Panc1 (cell line): ENCODE measurements around the gene ZMAT5.

Experiments used
- POLR2AphosphoS5 ChIP-seq: IDR thresholded peaks from 2 replicates; pipeline ENCODE4 v1.6.1; 2012; ENCODE audit warnings: mild to moderate bottlenecking, low read depth, low read length, moderate library complexity
- TF ChIP-seq, protein P1 (sequence below): fragments of 450-650 bp; IDR thresholded peaks from 2 replicates; pipeline ENCODE4 v1.5.1; 2017; ENCODE audit warnings: mild to moderate bottlenecking

DNA sequence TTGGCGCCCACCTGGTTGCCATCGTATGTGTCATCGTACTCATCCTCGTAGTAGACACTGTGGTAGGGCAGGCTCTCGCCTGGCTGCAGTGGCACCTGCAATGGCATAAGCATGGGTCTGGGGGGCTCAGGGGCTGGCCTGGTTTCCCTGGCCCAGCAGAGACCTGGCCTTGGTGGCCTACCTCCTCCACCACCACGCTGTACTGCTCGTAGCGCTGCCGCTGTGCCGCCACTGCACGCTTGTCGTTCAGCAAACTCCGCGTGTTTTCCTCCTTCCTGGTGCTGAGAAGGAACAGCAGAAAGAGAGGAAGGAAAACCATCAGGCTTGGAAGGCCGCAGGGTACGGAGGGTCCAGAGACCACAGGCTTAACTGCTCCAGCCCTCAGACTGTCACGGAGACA, 26.6 kb upstream of the ZMAT5 start:
- TF ChIP-seq, protein P1, sequence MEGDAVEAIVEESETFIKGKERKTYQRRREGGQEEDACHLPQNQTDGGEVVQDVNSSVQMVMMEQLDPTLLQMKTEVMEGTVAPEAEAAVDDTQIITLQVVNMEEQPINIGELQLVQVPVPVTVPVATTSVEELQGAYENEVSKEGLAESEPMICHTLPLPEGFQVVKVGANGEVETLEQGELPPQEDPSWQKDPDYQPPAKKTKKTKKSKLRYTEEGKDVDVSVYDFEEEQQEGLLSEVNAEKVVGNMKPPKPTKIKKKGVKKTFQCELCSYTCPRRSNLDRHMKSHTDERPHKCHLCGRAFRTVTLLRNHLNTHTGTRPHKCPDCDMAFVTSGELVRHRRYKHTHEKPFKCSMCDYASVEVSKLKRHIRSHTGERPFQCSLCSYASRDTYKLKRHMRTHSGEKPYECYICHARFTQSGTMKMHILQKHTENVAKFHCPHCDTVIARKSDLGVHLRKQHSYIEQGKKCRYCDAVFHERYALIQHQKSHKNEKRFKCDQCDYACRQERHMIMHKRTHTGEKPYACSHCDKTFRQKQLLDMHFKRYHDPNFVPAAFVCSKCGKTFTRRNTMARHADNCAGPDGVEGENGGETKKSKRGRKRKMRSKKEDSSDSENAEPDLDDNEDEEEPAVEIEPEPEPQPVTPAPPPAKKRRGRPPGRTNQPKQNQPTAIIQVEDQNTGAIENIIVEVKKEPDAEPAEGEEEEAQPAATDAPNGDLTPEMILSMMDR = no peak
- TF ChIP-seq POLR2AphosphoS5 = no peak
